NCI-H1417 treated with DMSO at 0.1 percent for 48 hours (cell line): Measurements from ENCODE around the gene MBP.

ENCODE experiments used
- DNase-seq: peaks from one replicate; lab custom pipeline; 2025; lab: John Stamatoyannopoulos, UW

MBP gene

DNA sequence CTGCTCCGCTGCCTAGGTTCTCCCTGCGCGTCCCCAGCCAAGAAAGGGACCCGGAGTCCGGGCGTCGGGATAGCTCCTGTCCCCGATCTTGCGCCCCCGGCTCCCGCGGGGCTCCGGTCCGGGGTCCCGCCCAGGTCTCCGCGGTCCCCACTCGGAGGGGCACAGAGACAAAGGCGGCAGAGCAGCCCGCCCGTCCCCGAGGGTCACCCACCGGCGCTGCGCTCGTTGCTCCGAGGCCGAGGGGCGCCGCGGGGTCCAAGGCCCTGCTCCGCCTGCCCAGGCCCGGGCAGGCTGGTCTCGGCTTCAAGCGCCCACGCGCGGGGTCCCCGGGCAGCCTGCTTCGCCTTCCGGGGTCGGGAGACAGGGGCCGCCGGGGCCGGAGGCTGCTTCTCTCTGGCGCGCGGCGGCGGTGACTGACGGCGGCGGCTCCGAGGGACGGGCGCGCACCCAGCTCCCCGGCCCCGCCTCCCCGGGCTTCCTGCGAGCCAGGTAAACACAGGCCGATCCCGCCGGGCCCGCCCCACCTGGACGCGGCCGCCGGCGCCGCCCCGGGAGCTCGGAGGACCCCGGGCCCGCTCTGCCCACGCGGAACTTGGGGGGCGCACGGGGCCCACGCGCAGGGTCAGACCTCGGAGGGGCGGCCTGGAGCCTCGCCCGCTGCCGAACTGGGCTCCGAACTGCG is at the start of gene MBP:
TSS of gene MBP (minus strand) at position 415 of the 682 bp plus-strand sequence. CDS start 27,522 bp downstream, outside the sequence.
- DNase-seq = no peak

DNA sequence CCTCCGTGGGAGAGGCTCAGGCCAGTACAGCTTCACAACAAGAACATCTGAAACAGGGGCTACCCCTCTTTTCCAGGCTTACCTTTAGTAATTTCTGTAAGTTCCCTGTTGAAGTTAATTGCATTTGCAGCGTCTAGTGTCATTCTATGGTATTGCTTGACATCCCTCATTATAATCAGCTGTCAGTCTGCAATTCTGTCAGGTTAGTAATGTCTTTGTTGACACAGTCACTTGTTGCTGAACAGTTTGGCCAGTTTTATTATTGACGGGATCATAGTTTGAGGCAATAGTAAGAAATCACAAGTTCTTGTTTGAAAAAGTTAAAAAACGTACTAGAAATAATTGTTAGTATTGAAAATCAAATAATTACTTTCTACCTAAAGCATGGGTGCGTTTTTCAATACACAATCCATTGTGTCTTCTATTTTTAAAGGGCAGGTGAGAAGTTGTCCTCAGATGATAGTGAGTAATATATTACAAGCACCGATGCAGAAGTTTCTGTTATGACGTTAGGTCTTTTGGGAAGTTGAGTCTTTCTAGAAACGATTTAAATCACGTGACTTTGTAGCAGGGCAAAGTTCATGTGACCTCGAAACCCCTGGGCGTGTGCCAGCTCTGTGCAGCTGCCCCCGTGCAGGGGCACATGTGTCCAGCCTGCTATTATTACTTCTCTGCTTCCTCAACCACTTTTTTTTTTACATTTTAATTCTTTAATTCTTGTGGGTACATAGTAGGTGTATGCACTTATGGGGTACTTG is 49.5 kb upstream of the MBP start:
- no peak for DNase-seq

GRCh38 chr18:77178559-77178958 is 46.0 kb upstream of the MBP start:
- no peak for DNase-seq

- DNase-seq = no peak
Measured at GRCh38 chr18:77177009-77177408, 44.4 kb upstream of the MBP start.

DNA sequence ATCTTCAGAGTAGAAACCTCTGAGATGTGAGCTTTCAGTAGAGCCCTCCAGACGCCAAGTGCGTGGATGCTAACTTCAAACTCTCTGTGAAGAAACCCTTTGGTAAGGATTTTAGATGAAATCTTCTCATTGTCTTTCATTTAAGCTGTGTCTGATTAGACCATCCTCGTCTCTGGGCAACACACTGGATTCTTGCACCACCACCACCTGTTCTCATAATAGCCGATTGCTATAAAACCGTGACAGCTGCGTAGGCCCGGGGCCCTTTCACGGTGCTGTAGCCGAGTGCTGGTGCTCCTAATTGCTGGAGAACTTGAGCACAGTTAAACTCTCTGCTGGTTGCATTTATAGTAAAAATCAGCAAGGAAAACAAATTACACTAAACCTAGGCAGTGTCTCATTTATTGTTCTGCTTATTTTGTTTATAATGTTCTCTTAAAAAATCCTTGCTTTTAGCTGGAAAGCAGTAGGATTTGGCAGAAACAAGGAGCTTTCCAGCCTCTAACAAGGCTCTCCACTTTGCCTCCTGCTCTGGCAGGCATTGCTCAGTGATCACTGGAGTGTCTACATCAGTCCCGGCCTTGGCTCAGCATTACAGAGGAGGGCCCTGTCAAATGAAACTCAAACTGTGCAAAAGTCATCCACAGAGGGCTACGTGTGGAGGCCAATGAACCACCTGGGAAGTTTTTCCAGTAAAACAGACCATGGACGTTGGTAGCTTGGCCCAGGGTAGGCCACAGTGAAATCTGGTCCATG is 40.9 kb upstream of the MBP start:
- no peak for DNase-seq

GRCh38 chr18:77170890-77171410 is 38.4 kb upstream of the MBP start:
- no peak for DNase-seq

GRCh38 chr18:77168811-77169311 is 36.3 kb upstream of the MBP start:
- DNase-seq = no peak

DNA sequence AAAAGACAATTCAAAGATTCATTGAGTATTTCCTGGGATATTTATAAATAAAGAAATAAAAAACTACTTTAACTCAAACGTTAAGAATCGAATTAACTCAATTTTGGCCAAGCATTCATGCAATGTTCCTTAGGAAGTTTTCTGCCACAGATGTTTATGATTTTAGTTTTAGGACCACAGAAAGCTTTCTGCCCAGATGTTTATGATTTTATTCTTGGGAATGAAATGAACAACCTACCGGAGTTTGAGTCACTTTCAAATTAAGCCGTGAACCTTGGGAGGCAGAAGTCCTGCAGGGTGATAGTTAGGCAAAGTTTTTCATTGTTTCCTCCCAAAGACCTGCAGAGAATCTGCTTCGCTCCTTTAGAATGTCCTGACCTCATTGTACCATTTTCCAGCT is 34.7 kb upstream of the MBP start:
- DNase-seq = no peak

- DNase-seq = no peak
Measured at GRCh38 chr18:77166523-77166922, 33.9 kb upstream of the MBP start.

- no peak for DNase-seq
Measured at GRCh38 chr18:77165503-77166188, 33.1 kb upstream of the MBP start.

- no peak for DNase-seq
Measured at GRCh38 chr18:77164763-77165485, 32.3 kb upstream of the MBP start.

GRCh38 chr18:77164026-77164425 is 31.4 kb upstream of the MBP start:
- DNase-seq = no peak

GRCh38 chr18:77162580-77162979 is 30.0 kb upstream of the MBP start:
- DNase-seq = no peak

GRCh38 chr18:77161961-77162360 is 29.4 kb upstream of the MBP start:
- DNase-seq = no peak

GRCh38 chr18:77161383-77161782 is 28.8 kb upstream of the MBP start:
- DNase-seq = no peak

- no peak for DNase-seq
Measured at GRCh38 chr18:77160515-77160914, 27.9 kb upstream of the MBP start.

DNA sequence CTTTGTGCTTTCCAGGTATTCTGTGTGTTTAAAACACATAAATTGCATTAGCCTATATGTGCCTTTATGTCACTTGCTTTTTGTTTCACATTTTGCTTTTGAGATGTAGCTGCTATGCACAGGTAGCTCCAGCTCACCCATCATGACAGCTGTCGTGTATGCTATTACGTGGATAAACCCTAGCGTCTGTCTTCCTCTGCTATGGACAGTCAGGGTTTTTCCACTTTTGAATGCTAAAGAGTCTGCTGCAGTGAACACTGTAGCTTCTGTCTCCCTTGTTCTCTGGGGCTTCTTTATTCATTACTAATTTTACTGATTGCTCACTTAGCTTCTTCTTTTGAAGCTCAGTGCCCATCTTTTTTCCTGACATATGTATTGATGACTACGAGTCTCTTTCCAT is 24.7 kb upstream of the MBP start:
- DNase-seq = no peak

DNA sequence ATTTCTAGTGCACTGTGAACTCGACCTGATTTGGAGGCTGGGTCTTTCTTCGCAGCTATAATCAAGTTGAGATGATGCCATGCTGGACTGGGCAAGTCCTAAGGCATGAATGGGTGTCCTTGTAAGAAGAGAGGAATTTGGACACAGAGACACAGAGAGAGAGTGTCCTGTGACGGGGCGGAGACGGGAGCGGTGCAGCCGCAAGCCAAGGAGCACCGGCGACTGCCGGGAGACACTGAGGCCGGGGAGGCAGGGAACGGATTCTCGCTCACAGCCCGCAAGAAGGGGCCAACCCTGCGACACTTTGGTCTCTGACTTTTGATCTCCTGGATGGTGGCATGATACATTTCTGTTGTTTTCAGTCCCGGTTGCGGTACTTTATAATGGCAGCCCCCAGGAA is 22.4 kb upstream of the MBP start:
- DNase-seq = no peak

DNA sequence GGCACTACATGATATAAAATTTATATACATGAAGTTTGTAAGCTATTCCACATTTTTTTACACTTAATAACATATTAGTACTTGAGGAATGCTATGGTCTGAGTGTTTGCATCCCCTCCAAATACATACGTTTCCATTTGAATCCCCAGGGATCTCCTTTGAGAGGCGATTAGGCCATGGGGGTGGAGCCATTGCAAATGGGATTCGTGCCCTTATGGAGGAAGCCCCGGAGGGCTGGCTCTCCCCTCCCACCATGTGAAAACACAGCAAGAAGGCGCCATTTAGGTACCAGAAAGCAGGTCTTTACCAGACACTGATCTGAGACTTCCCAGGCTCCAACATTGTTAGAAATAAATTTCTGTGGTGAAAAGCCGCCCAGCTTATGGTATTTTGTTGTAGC is 20.8 kb upstream of the MBP start:
- no peak for DNase-seq

GRCh38 chr18:77151772-77152520 is 19.4 kb upstream of the MBP start:
- DNase-seq = no peak
